Mesodermal cell (in vitro differentiated cells): Measurements from ENCODE around the gene KL.

Source experiments
- H3K27ac ChIP-seq: 2 replicates; pipeline ENCODE4 v1.7.0; 2013; ENCODE audit warnings: mild to moderate bottlenecking, low read depth, low read length, moderate library complexity; ENCODE audit not compliant: severe bottlenecking
- H3K36me3 ChIP-seq: 2 replicates; pipeline ENCODE4 v1.7.1; 2013; ENCODE audit warnings: mild to moderate bottlenecking, low read length, moderate library complexity; ENCODE audit not compliant: control insufficient read depth, insufficient read depth
- H3K4me1 ChIP-seq: one replicate; pipeline ENCODE4 v1.7.1; 2013; ENCODE audit warnings: mild to moderate bottlenecking, low read length; ENCODE audit not compliant: insufficient read depth, control insufficient read depth, poor library complexity, severe bottlenecking
- H3K4me3 ChIP-seq: 2 replicates; pipeline ENCODE4 v1.7.0; 2013; ENCODE audit warnings: low read length, control low read depth, mild to moderate bottlenecking; ENCODE audit not compliant: insufficient read depth, poor library complexity, severe bottlenecking; ENCODE audit errors: extremely low read depth
- H3K9me3 ChIP-seq: 2 replicates; pipeline ENCODE4 v1.7.1; 2013; ENCODE audit warnings: mild to moderate bottlenecking, low read length, moderate library complexity; ENCODE audit not compliant: control insufficient read depth
- WGBS, 2 experiments: methylation state at CpG; one replicate each; pipeline ENCODE4 v1.1.5; 2013; ENCODE audit warnings: missing lambda C conversion rate in 2 of 2; ENCODE audit not compliant: insufficient coverage in 2 of 2; 5-methylcytosine and 5-hydroxymethylcytosine counted together

KL gene

GRCh38 chr13:33111414-33112110, 95.3 kb downstream of the KL start:
- WGBS, 2 experiments: 91 to 98% methylated on average over 7 to 8 of the region's 9 CpGs
- Histone ChIP-seq H3K27ac (peak overlapping the region; percentile 58), H3K4me1 (no peaks in the 10 kb centered on the region), H3K9me3 (no peaks in the 10 kb centered on the region), H3K4me3 (no peak overlapping the region), H3K36me3 (peaks cover 57% of the 10 kb centered on the region)

GRCh38 chr13:33112766-33113165, 96.5 kb downstream of the KL start:
- Histone ChIP-seq H3K4me3 (no peak overlapping the region), H3K27ac (no peak overlapping the region), H3K4me1 (no peaks in the 10 kb centered on the region), H3K36me3 (peaks cover 61% of the 10 kb centered on the region), H3K9me3 (no peaks in the 10 kb centered on the region)
- WGBS, 2 experiments: 90 to 96% methylated on average over 8 to 12 of the region's 12 CpGs

DNA sequence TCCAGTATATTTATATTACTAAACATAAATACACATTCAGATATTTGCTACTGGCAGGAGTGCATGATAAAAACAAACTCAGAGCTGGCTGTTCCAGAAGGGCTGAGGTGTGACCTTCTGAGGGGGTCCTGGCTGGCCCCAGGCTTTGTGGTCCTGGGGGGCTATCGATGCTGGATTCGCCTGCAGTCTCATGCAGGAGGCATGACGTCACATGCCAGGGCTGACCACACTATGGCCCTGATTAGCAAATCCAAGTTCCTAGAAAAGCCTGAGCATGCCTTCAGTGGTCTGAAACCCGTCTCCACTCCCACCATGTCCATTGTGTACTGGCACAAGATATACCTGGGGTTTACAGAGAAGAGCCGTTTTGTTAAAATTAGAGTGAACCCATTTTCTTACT, 97.9 kb downstream of the KL start:
- WGBS, 2 experiments: 98 to 100% methylated on average over 4 of the region's 5 CpGs
- Histone ChIP-seq H3K9me3 (no peaks in the 10 kb centered on the region), H3K36me3 (peaks cover 65% of the 10 kb centered on the region), H3K4me3 (no peak overlapping the region), H3K4me1 (no peaks in the 10 kb centered on the region), H3K27ac (no peak overlapping the region)

- no peaks in the 10 kb centered on the region for H3K4me1 ChIP-seq
- no peak overlapping the region for H3K27ac ChIP-seq
- WGBS, 2 experiments: 100% methylated on average over 2 of the region's 2 CpGs
- H3K4me3 ChIP-seq: no peak overlapping the region
- peaks cover 60% of the 10 kb centered on the region for H3K36me3 ChIP-seq
- no peaks in the 10 kb centered on the region for H3K9me3 ChIP-seq
These were observed 99.1 kb downstream of the KL start for GRCh38 chr13:33115274-33115673.
